Endometrial microvascular endothelial cells (primary cell): ENCODE results near the gene PLXNA4. TPM values are rescaled to one million over a fixed set of nuclear protein-coding genes. Genes with fewer than 3 reads are reported as not detected.

ENCODE experiments used
- in situ Hi-C: cut with HindIII; loops from 2 replicates; pipeline ENCODE4 v1.10.0; 2017; ENCODE audit warnings: low sequenced_read_pairs, low pct_unique_long_range_greater_than_20kb; ENCODE audit errors: inconsistent ontology term
- total RNA-seq: library from RNA; depleted of rRNA; stranded (reverse); fragments of >200 nt; gene quantifications from one replicate; pipeline ENCODE4 v1.2.3, GENCODE V29; 2015; ENCODE audit errors: inconsistent ontology term

PLXNA4 gene
- total RNA-seq, 1 donor from 2014 or later, result 0.19 TPM

DNA sequence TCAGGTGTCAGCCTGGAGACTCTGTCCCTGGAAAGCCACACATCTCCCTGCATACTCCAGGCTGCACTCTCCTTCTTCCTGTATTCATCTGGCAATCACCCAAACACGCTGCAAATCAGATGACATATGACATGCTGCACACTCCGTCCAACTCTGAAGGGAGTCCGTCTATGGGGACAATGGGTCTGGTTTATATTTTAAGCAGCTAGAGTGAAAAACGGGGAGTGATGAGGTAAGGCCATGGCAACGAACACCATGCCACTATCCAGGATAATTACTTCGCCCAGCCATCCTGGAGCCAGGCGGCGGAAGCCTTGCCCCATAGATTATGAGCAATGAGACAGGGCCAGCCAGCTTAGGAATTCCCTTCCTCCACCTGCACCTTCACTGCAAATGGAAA is 140.1 kb downstream of the PLXNA4 start:
- in situ Hi-C loops, result no loop called here

DNA sequence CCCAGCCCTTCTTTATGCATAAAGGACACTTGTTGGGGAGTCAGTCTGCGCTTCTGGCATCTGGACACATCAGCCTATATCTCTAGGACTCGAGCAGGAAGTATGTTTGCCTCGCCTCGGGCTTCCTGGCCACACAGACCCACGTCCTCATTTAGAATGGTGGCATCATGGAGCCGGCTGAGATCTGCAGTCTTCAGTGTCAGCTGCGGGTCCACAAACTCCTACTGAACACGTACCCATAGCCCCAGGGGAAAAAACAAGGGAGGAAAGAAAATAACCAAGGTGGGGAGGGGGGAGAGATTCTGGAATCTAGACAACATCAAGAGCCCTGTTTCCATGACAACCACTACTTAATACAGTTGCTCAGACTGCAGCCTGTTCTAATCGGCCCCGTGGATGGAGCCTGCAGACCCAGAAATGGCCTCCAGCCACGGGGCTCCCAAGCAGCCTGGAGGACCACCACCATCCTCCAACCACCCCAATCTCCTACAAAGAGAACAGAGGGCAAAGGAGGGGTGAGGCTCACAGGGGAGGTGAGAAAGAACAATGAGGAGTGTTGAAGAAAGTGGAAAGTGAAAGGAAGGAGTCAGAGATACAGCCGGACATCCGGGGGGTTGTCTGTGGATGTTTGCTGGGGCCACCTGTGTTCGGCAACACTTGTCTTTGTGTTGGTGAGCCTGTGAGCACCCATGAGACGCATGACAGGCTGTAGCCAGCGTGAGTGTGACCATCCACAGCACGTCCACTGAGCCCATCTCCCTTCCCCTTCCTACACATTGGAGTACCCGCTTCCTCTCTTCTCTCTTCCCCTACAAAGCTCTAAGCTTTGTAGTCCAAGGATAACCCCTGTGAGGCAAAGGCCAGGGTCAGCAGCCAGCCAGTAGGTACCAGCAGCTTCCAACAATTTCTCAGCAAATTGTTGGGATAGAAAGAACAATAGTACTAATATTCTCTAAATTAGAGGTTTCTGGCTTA is 141.0 kb downstream of the PLXNA4 start:
- in situ Hi-C loops, result no loop called here

DNA sequence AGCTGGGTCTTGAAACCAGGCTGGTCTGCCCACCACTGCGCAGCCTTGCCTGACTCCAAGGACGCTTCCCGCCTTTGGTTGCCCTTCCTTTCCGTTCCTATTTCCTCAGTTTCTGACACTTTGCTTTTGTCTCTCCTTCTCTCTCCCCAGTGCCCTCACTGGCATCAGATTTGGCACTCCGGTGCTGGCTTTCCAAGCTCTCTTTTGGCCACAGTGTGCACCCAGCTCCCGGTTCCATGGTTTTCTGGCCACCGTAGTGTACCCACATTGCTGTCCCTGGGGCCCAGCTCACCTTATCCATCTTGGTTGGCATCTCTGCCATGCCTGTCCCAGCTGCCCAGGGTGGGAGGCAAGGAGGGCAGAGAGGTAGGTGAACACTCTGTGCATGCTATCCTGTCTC is 142.2 kb downstream of the PLXNA4 start:
- in situ Hi-C loops, result no loop called here

DNA sequence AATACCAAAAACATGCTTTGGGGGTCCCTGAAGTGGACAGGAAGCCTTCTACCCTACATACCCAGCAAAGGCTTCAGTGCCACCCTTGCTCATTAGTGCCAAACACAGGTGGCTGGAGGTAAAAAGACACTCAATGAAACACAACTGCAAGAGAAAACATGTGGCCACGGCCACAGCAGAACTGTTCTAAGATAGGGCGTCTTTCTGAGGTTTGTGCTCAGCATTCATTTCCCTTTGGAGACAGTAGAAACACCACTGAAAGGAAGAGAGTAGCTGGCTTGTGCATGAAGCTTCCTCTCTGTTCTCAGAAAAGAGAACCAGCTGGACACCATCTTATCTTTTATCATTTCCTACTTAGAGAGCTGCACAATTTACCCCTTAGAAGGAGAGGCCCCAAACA is 143.0 kb downstream of the PLXNA4 start:
- in situ Hi-C loops, result no loop called here

DNA sequence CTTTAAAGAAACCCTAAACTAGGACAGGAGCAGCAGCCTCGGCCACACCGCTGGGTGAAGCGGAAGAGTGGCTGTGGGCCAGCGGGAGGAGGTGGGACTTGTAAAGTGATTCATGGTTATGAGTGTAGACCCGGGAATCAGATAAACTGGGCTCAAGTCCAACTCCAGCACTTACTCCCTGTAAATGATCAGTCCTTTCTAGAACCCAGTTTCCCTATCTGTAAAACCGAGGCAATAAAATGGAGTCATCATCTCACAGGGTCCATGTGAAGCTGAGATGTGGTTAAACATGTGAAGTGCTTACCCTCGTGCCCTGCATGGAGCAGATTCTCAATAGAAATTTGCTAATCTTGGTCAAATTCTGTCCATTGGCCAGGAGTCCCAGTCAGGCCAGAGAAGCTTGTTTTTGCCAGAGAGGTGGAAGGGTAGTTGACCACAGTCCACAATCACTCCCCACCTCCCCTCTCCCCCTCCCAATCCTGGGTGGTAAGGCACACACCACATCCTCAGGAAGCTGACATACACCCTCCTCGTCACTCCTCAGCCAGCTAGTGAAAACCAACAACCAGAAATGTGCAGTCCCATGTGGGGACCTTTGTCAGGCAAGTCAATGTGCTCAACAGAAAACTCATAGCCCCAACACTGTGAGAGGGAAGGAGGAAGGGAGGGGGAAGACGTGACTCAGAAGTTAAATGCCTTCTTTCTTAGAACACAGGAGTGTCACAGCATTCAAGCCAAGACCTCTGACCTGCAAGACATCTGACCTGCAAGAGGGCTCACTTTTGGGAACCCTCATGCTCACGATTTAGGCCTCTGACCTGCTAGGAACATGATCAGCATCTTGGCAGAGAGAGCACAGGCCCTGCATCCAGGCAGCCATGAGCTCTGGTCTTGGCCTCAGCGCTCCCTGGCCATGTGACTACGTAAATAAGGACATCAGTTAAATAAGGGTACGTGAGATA is 145.1 kb downstream of the PLXNA4 start:
- in situ Hi-C loops, result no loop called here

DNA sequence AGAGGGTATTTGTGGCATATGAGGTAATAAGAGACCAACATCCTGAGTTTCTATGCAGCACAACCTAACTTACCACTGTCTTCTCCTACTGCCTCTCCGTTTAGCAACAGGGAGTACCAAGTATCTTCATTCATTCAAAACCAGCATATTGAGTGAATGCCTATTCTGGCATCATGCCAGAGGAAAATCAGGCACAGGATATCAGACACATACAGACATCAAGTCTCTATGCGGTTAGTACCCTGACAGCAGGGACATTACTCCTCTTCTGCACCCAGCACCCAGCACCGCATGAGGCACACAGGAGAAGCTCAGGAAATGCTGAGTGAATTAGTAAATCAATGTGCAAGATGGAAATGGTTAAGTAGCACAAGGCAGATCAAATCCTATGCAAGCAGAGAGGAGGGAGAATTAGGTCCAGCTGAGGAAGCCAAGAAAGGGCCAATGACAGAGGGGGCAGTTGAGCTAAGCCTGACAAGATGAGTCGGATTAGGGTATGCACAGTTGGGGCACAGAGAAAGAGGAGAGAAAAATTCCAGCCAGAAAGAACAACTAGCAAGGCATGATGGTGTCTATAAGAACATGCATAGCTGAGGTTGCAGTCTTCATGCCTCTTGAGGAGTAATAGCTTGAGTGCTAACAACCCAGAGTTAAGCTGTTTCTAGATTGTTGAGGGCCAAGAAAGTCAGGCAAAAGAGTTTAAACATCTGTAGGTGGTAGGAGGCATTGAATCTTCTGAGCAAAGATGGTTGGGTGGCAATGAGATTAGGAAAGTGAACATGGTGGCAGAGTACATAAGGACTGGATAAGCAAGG is 146.0 kb downstream of the PLXNA4 start:
- in situ Hi-C loops, result no loop called here

DNA sequence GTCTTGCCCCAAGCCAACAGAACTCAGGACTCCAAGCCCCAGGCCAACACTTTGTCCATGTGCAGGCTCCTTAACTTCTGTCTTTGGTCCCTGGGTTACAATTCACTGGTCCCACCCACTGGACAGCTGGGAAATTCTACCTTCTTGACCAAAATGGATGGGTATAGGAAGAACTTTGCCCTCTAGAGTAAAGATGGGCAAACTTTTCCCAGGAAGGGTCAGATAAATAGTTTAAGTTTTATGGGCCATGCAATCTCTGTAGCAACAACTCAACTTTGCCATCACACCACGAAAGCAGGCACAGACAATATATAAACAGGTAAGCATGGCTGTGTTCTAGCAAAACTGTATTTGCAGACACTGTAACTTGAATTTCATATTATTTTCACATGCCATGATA is 147.1 kb downstream of the PLXNA4 start:
- in situ Hi-C loops, result no loop called here

DNA sequence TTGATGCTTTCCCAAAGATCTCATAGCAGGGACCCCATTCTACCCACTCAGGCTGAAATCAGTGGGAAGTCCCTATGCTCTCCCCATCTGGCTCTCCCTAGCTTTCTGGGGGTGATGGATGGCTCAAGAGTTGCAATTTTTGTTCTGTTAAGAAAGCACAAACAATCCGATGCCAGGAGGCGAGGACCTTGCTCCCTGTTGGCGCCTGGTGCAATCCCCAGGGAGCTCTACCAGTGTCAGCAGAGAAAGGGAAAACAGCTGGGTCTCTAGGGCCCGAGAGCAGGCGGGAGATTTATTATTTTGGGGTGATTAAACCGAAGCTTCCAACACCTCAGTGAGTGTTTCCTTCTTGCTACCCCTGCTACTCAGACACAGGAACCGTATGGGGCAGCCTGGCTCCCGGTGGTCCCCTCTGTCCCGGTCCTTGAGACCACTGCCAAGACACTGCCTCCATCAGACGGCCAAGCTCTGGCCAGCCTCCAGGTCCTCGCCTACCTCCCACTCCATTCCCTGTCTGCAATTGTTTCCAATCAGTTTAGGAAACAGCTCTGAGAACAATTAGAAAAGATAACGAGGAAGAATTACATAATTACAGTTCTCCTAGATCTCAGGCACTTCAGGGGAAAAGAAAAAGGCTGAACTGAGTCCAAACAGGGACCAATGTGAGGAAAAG is 147.9 kb downstream of the PLXNA4 start:
- in situ Hi-C loops, result no loop called here

DNA sequence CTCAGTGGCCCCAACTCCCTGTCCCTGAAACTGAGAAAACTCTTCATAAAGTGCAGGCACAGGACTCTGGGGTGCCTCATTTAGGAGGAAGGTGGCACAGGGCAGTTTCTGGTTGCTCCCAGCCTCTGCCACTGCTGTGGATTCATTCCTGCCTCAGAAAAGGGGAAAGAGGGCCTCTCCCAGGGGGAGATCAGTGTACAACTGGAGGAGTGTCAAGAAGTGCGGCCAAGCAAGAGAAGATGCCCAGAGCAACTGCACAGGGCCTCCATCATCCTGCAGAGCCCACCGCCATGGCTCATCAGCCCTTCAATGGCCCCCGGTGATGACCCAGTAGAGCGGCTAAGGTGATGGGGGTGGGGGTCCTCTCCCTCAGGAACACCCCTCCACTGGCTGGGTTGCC is 150.3 kb downstream of the PLXNA4 start:
- in situ Hi-C loops, result no loop called here

DNA sequence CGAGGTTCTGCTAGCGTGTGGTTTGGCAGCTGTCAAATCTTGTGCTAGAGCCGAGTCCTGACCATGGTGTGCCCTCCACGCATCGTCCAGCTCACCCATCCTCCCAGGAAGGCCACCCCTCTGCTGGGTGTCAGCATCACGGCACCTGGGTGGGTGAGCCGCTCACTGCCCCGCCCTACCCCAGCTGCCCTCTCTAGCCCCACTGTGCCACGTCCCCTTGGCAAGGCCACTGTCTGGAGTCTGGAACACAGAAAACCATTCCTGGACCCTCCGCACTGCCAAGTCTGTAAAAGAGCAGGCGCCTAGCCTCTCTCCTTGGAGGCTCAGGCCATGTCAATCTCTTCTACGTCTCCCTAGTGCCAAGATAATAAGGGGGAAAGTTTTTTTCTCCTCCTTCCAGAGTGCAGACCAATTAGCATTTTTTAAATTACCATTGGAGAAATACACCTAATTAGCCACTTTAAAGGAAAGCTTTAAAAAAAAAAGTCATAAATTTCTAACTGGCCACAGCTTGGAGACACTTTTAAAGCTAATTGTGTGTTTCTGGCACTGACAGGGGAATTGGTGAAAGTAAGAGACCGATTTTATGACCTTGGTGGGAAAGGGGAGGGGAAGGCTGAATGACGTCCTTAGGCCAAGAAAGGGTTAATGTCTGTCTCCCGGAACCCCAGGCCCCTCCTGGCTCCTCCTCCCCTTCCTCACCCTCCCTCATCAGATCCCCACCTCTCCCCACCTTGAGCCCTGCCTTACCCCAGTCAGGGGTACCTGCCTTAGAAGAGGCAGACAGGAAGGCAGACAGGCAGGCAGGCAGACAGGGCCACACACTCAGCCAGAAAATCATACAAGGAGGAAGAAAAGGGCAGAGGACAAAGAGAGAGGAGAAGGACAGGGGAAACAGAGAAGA is 151.2 kb downstream of the PLXNA4 start:
- in situ Hi-C loops, result no loop called here

DNA sequence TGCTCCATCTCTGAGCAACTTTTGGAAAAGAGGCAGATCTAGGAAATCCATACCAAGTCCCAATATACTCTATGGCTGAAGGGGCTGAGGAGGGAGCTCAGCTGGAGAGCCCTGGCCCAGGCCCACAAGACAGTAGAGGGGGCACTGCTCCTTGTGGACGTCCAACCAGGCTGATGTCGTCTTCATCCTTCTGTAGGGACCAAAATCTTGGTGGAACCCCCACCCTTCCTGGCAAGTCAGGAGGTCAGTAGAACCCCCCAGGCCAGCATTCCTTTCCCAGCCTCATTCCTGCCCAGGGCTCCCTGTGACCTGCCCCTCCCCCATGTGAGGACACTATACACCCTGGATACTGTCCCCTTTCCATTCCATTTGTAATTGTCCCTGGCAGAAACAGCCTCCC is 152.0 kb downstream of the PLXNA4 start:
- in situ Hi-C loops, result no loop called here

DNA sequence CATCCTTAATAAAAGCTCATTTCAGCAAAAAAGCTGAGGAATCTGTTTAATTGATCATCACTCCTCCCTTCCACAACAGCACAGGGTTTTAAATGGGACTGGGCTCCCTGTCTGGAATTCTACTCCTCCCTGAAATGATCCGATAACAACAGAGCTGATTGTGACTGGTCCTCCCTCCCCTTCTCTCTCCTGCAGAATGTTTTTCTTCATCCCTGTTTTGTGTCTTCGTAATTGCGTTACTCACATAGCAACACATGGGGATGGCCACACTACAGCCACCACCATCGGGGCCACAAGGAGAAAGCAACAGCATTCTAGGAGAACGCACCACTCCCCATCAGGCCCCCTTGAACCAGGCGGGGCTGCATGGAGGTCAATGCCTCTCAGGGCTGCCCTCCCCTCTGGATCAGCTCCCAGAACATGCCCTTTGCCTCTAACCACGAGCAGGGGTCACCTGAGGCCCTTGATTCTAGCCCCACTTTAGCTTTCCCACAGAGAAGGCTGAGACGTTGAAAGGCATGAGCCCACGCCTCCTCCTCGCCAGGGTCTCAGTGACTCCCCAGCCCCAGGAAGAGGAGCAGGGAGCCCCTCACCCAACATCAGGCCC is 152.6 kb downstream of the PLXNA4 start:
- in situ Hi-C loops, result no loop called here

DNA sequence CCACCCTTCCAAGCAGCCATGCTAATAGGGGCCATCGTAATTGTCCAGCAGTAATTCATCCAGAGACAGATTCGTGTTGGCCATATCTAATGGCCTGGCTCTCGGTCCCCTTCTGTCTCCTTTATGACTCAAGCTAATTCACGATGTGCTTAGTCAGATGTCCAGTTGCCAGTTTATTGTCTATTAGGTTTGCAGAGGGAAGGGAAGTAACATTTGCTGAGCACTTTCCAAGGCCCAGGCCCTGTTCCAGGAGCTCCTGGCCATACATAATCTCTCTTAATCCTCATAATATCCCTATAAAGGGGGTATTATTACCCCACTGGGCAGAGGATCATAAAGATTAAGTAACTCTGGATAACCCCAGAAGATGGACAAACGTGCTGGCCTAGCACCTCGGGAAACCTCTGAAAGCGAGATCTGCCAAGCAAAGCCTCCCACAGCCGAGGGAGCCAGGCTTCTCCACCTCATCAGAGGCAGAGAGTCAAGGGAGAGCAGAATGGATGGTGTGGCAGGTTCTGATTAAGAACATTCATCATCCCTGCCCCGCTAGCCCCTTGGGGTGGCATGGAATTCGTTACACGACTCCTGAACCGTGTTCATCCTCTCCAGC is 153.7 kb downstream of the PLXNA4 start:
- in situ Hi-C loops, result no loop called here

DNA sequence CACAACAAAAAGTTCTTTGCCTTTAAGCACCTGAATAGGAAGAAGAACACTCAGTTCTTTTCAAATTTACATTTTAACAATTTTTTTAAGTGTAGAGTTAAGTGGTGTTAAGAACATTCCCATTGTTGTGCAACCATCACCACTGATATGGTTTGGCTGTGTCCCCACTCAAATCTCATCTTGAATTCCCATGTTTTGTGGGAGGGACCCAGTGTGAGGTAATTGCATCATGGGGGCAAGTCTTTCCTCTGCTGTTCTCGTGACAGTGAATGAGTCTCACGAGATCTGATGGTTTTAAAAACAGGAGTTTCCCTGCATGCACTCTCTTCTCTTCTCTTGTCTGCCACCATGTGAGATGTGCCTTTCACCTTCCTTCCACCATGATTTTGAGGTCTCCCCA is 155.7 kb downstream of the PLXNA4 start:
- in situ Hi-C loops, result no loop called here

DNA sequence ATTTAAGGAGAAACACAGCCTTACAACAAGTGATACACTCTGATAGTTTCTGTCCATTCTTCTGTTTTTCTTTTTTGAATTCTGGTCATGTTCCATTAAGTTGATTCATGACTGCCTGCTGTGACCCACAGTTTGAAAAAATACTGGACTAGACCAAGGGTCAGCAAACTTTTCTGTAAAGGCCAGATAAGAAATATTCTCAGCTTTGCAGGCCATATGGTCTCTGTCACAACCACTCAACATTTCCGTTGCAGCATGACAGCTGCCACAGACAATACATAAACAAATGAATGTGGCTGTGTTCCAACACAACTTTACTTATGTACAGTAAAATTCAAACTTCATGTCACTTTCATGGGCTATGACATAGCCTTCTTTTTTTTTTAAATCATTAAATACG is 156.7 kb downstream of the PLXNA4 start:
- in situ Hi-C loops, result no loop called here

DNA sequence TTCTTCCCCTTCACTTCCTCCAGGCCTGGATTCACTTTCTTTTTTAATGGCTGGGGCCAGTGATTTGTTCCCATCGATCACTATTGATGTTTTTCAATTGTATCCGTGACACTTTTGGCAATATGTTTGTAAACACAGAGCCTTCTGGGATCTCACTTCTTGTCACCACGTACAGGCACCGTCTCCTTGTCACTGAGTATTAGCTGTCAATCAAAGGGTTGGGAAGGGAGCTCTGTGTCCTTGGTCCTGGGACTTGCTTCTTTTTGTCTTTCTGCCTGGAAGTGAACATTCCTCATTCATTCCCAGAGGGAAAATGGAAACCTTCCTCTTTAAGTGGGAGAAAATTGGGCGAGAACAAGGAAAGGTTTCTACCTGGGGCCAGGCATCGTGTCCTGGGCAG is 157.4 kb downstream of the PLXNA4 start:
- in situ Hi-C loops, result no loop called here
